SHP77 (cell line): Measurements from ENCODE around the gene GPR3.
"Not testable (repeated sequence)": the region's sequence is repeated elsewhere in the genome, so short reads cannot be mapped to it uniquely, and the experiment has no call there.

ENCODE experiments used
- DNase-seq, 2 experiments: peaks; one replicate each; lab custom pipeline; 2025; lab: John Stamatoyannopoulos, UW

Gene GPR3

DNA sequence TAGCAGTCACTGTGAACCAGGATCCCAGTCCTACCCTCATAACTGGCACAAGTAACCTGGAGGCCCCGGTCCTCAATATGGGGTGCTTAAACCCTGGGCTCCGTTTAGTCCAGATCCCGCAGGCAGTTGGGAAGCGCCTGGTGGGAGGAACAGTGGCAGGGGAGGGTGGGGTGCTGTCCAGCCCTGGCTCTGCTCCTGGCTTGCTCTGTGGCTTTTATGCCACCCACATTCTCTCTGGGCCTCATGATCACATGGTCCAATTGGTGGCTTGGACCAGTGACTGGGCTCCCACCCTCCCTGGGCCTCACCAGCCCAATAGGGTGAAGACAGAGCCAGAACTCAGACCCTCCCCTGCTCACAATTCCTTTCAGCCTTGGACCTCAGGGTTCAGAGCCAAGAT lies 12.2 kb upstream of the GPR3 start:
- no peak for DNase-seq

DNA sequence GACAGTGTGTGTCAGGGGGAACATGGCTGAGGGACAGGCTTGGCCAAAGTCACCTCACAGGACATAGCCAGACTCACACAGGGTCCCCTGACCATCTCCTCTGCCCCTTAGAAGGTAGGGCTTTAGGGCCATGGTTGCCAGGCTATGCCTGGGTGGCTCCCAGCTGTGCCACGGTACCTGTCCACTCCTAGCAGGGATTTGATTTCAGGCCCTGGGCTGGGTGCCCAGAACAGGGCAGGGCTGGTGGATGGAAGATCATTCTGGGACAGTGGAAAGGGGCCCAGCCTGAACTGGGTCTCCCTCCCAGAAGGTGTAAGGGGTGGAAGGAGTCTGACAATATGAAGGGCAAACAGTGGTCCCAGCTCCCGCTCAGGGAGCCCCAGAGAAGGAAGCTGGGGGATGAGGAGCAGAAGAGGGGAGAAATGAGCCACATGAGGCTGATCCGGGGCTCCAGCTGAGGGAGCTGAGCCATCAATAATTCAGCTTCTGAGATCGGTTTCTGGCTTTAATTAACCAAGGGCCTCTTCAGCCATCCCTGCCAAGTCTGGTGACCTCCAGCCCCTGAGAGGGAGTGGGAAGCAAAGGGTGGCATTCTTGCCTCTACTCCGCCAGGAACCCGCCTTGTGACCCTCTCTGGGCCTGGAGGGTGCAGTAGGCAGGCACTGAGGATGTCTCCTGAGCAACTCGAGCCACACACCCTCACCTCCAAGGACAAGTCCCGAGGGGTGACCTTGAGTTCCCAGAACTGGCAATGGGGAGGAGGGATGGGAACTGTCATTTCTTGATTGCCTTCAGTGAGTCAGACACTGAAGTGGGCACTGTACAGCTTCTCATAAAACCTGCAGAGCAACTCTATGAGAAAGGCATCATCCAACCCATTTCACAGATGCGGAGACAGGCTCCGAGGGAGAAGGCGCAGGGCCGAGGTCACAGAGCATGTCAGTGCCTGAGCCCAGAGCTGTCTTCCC lies 11.4 kb upstream of the GPR3 start:
- DNase-seq: no peak

DNA sequence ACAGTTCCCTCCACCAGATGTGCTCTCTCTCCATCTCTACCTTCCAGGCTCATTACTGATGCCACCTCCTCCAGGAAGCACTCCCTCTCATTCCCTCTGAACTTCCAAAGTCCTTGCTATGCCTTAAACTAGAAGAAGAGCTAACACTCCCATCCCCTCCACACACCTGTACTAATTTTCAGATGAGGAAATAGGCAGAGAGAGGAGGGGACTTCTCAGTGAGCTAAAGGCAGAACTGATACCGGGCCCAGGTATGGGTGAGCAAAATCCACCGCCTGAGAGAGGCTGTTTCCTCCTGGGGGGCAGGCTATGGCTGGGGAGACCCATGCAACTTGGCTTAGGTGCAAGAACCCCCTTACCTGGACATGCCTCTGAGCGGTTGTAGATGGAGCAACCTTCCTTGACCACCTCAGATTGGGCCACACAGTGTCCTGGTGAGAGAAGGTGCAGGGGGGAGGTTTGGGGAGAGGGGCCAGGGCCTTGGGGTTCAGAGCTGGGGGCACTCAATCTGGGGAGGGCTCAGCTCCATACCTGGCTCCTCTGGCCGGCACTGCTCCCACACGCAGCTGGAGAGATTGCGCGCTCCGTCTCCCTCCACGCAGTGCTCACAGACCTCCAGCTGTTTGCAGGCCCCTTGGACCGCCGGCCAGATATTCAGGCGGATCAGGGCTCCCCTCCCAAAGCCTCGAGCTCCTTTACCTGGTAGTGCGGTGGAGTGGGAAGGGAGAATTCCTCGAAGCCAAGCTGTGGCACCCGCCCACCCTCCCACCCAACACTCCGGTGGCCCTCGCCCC lies 10.3 kb upstream of the GPR3 start:
- DNase-seq: no peak

DNA sequence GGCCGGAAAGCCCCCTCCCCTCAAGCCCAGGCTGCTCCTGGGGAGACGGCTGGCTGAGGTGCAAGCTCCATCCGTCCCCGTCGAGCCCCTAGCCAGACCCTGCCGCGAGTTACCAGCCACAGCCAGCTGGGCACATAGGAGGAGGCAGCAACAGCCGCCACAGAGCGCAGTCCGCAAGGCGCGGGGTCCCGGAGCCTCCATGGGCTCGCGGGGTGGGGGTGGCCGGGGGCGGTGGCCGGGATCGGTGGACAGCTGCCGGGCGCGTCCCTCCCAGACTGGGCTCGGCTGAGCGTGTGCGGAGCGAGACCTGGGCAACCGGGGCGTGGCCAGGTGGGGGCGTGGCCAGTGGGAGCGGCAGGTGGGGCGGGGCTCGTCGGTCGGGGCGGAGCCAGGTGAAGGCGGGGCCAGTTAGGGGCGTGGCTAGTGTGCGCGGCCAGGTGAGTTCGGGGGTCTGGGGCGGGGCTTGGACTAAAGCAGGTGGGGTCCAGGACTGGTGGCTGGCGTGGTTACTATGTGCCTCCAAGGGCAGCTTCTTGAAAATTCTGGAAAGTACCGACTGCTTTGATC lies 9.3 kb upstream of the GPR3 start, which contains the start of gene CD164L2:
Gene CD164L2 (minus strand): TSS at position 295 of the 567 bp plus-strand sequence. CDS start 94 bp downstream, at position 201.
- no peak for DNase-seq

DNA sequence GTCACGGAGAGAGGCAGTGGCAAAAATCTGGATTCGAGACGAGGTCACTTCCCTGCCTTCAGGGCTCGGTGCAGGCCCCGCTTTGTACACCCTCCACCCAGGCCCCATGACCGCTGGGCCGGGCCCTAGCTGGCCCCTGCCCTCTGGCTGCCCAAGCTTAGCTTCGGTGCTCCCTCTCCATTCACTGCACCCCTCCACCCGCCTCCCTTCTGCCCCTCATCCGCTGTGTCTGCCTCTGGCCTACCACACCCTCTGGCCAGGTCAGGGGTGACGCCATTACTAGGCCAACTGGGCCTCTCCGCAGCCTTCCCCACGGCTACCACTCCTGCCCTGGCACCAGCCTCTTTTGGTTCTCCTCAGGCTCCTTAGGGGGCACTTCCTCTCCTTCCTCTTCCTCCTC lies 8.8 kb upstream of the GPR3 start:
- no peak for DNase-seq

DNA sequence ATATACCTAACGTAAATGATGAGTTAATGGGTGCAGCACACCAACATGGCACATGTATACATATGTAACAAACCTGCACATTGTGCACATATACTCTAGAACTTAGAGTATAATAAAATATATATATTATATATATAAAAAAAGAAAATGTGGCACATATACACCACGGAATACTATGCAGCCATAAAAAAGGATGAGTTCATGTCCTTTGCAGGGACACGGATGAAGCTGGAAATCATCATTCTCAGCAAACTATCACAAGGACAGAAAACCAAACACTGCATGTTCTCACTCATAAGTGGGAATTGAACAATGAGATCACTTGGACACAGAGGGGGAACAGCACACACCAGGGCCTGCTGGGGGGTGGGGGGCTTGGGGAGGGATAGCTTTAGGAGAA lies 7.6 kb upstream of the GPR3 start:
- not testable (repeated sequence) for DNase-seq

DNA sequence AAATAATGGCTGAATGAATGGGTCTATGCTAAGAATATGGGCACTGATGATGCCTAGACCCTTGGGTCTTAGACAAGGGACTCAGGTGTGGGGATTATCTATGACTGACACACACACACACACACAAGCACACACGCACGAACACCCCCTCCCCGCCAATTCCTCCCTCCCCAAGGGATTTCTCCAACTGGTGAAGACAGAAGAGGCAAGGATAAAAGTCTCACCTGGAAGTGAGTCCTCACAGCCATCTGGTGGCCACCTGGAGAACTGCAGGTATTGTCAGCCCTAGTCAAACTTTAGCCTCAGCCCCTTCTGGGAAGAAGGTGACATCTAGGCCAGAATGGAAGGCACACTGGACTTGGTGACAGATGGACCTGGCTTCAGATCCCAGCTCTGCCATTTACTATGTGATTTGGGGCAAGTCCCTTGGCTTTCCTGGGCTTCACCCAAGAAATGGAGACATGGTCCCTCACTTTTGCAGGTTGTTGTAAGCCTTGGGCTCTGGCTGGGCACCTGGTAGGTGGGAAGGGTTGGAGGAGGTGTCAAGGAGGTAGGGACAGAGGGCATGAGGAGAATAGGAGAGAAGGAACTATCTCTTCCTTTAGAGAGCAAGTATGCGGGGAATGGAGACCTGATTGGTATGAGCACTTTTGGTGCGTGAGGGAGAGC lies 4.0 kb upstream of the GPR3 start:
- DNase-seq: peak; percentile 27 to 31

DNA sequence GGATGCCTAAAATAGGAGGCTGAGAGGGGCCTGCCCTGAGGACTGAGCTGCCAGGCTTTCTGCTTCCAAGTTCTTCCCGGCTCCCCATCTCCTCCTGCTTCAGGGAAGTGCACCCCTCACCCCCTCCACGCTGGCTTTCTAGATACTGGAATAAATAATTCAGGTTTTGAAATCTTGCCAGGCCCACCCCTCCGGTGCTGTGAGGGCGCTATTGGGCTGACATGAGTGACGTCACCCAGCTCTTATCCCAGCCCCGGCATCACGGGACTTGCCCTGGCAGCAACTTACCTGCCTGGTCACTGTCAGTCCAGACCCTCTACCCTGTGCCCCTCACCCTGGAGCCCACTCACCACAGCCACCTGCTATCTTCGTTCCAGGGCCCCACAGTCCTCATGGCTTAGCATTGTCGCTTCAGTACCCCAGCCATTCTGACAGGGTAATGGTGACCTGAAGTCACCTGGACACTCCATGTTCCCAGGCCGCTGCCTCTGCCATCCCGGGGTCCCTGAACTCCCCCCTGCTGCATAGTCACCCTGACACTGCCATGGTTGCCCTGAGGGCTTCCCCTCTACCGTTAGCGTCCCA lies 819 bp upstream of the GPR3 start:
- peak; percentile 54 to 66 for DNase-seq

DNA sequence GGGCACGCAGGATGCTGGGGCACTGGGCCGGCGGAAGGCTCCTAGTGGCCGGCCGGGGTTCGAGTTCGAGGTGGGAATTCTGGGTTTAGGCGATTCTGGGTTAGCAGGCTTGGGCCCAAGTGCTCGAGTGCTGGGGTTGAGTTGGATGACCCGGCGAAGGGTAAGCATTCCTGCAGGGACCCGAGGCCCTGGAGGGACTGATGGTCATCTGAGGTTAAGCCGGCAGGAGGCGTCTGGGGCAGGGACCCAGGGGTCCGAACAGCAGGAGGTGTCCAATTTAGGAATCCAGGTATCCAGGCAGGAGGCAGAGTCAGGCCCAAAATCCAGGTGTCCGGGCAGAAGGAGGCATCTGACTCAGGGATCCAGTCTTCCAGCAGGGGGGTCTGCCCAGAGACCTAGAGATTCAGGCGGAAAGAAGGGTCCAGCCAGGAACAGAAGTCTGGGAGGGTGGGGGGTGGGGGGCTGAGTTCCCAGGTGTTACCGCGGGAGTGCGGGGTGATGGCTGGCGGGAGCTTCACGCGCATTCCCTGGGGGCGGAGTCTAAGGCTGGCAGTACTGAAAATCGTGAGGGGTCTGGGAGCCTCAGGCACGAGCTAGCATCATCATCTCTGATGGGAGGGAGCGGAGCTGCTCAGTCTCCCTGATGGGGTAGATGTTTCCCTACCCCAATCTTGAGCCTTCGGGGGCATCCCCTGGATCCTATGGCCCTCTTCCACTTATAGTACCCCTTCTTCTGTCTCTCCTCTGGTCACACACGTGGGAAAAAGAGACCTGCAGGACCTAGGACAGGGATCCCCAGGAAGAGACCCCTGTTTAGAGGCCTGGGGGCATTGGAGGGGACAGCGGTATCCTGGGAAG lies 585 bp downstream of the GPR3 start:
- peak in 1 of 2 experiments; percentile 15 for DNase-seq

DNA sequence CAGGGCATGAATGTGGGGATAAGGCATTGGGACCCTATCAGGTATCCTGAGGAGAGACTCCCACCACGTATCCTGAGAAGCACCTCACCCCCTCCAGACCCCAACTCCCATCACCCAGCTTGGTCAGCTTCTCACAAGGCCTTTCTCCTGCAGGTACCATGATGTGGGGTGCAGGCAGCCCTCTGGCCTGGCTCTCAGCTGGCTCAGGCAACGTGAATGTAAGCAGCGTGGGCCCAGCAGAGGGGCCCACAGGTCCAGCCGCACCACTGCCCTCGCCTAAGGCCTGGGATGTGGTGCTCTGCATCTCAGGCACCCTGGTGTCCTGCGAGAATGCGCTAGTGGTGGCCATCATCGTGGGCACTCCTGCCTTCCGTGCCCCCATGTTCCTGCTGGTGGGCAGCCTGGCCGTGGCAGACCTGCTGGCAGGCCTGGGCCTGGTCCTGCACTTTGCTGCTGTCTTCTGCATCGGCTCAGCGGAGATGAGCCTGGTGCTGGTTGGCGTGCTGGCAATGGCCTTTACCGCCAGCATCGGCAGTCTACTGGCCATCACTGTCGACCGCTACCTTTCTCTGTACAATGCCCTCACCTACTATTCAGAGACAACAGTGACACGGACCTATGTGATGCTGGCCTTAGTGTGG lies 1.3 kb downstream of the GPR3 start:
- no peak for DNase-seq

DNA sequence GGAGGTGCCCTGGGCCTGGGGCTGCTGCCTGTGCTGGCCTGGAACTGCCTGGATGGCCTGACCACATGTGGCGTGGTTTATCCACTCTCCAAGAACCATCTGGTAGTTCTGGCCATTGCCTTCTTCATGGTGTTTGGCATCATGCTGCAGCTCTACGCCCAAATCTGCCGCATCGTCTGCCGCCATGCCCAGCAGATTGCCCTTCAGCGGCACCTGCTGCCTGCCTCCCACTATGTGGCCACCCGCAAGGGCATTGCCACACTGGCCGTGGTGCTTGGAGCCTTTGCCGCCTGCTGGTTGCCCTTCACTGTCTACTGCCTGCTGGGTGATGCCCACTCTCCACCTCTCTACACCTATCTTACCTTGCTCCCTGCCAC lies 1.8 kb downstream of the GPR3 start:
- no peak for DNase-seq

DNA sequence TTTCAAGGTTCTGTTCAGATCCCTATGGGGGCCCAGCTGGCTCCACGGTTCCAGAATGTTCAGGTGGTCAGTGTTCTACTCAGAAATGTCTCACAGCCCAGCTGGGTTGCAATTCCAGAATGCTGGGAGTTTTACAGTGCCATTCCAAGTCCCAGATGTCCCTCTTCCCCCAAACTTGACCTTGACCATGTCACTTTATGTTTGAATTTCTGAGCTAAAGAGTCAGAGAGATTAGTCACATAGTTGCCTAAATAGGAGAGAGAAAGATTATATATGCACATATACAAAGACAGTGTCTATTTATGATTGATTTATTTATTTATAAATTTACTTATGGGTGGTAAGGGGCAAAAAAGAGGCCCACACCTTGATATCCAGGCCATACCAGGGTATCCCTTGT lies 2.5 kb downstream of the GPR3 start:
- DNase-seq: no peak

DNA sequence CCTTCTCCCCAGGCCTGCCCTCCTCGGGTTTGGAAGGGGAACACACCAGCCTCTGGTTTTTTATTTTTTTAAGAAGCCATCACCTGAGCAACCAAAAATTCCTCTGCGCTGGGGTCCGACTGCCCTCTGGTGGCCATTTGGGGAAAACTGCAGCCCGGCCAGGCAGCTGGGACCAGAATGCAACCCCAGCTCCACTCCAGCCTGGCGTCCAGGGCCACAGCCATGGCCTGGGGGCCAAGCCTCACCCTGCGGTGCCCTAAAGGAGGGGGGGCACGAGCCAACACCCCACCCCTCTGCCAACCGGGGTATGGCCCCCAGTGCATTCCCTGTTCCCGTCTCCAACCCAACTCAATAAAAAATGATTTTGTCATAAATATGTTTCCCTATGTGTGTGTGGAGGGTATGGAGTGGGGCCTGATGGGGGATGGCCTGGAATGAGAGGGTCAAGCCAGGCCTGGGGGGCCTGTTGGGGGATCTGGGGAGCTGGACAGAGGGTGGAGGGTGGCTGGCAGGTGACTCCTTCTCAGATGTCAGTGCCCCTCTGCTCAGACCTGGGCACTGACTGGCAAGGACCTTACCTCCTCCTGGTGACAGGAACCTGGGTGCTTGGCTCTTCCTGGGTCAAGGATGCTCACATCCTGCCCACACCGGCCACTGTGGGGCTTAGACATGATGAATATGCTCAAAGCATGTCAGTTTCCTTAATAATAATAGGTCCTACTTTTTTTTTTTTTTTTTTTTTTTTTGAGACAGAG lies 3.2 kb downstream of the GPR3 start:
- peak; percentile 24 to 63 for DNase-seq

DNA sequence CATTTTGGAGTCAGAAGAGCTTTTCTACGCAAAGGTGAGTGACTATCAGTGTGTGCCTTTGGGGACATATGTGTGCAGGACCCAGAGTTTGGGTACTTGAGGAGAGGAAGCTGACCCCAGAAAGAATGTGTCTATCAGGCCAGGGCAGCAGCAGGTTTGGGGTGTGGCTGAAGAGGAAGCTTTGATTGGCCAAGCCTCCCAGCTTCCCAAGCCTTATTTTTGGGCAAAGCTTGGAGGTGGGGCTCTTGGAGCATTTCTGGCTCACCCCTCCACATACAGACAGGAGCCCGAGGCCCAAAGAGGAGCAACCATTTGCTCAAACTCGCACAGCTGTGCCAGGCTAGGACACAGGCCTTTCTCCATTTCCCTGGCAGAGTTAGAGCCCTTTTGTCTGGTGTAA lies 4.7 kb downstream of the GPR3 start:
- no peak for DNase-seq

DNA sequence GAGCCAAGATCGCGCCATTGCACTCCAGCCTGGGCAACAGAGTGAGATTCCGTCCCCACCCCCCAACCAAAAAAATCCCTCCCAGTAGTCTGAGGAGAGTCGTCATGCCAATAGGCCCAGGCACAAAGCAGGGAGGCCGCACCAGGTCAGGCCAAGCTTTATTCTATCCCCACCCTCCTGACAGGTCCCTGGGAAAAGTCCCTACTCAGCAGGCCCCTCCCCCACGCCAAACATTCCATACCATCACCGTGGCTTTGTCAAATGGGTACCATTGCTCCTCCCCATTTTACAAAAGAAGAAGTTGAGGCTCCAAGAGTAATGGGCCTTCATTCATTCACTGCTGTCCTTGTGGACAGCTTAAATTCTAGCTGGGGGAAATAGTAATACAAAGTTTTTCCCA lies 5.3 kb downstream of the GPR3 start:
- DNase-seq: no peak

DNA sequence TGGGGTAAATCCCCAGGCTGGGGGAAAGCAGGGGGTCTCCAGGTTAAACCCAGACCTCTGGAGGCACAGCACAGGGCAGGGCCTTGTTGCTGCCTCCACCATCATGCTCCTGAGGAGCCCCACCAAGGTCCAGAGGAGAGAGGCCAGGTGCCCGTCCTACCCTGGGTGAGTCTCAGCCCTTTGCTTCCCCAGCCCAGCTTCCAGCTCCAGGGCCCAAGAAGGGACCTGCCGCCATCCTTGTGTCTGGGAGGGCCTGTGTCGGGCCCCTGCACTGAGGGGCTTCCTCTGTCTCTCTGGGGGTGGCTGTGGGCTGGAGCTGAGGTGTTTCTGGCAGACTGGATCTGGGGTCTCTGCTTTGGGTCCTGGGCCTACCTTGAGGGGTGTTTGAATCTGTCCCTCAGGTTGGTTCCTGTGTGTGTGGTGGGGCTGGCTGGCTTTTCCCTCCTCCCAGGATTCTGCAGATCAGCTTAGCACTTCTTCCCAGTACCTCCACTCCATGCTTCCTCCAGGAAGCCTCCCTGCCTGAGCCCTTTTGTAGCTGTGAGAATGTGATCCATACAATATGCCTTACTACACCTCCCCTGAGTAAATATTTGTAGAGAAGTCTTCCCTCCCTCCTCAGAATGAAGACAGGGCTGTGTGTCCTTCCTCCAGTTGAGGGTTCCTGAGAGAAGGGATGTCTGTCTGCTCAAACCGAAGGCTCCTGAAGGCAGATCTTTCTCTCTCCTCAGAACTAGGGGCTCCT lies 6.2 kb downstream of the GPR3 start:
- DNase-seq: no peak

DNA sequence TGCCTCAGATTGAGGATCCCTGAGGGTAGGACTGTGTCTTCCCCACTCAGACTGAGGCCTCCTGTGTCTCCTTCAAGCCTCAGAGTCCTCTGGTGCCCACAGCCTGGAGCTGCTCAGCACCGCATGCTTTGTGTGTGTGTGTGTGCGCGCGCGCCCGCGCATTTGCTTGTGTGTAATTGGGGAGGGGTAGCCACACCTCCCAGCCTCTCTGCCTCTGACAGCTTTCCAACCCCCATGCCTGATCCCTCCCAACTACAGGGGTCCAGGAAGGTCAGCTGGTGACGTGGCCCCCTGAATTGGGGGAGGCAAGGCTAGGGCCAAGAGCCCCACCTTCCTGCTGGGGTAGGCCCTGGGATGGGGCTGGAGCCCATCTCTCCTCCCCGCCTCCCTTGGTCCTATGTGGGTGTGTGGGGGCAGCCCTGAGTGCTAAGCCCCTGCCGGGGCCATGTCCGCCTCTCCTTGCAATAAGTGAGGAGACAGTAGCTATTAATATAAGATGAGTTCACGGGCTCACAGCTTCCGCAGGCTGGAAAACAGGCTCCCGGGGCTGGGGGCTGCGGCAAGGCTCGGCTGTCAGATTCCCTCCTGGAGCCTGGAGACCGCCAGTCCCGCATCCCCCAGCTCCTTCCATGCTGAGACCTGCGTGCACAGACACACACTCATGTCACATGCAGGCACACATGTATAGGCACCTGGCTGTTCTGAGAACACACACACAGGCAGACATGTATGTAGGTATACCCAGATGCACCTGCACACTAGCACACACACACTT lies 7.0 kb downstream of the GPR3 start:
- no peak for DNase-seq
